A673 (cell line): ENCODE data around the gene PRKCA.

ENCODE experiments used
- CTCF ChIP-seq: fragments of 300-800, 200-600 bp; sonication (generic); conservative IDR thresholded peaks from 2 replicates; pipeline ENCODE4 v1.5.1; 2017; ENCODE audit warnings: low read depth, mild to moderate bottlenecking, antibody characterized with exemption, low read length, moderate library complexity, mixed read lengths
- EZH2 ChIP-seq: fragments of 200-600 bp; sonication (generic); IDR thresholded peaks from 2 replicates; pipeline ENCODE4 v1.6.1; 2017; ENCODE audit warnings: borderline replicate concordance, low read depth, mild to moderate bottlenecking, mixed read lengths, antibody characterized with exemption, low read length; ENCODE audit not compliant: poor library complexity, severe bottlenecking

GRCh38 chr17:66691644-66692420 lies 389.4 kb downstream of the PRKCA start:
- TF ChIP-seq CTCF (no peak), EZH2 (no peak)
